AG09309 (cell line): Measurements from ENCODE around the gene CAMK1G.
A peak's percentile ranks its signal among the peaks of the same experiment; 100 is the strongest.

Source experiments
- DNase-seq: peaks from one replicate; pipeline ENCODE4 v3.0.0-alpha.2; 2010; ENCODE audit warnings: low read depth
- H3K4me3 ChIP-seq: 2 replicates; pipeline ENCODE4 v1.5.1; 2011; ENCODE audit warnings: mild to moderate bottlenecking, low read depth, low read length, moderate library complexity; ENCODE audit not compliant: control insufficient read depth
- TF ChIP-seq, protein P1 (sequence below): IDR thresholded peaks from 2 replicates; pipeline ENCODE4 v1.5.1; 2011; ENCODE audit warnings: mild to moderate bottlenecking, low read depth, low read length, inconsistent platforms; ENCODE audit not compliant: insufficient read depth, control insufficient read depth; ENCODE audit errors: missing control alignments

Gene CAMK1G

GRCh38 chr1:209617755-209618154 is 34.2 kb downstream of the CAMK1G start:
- H3K4me3 ChIP-seq: no peak overlapping the region
- TF ChIP-seq, protein P1, sequence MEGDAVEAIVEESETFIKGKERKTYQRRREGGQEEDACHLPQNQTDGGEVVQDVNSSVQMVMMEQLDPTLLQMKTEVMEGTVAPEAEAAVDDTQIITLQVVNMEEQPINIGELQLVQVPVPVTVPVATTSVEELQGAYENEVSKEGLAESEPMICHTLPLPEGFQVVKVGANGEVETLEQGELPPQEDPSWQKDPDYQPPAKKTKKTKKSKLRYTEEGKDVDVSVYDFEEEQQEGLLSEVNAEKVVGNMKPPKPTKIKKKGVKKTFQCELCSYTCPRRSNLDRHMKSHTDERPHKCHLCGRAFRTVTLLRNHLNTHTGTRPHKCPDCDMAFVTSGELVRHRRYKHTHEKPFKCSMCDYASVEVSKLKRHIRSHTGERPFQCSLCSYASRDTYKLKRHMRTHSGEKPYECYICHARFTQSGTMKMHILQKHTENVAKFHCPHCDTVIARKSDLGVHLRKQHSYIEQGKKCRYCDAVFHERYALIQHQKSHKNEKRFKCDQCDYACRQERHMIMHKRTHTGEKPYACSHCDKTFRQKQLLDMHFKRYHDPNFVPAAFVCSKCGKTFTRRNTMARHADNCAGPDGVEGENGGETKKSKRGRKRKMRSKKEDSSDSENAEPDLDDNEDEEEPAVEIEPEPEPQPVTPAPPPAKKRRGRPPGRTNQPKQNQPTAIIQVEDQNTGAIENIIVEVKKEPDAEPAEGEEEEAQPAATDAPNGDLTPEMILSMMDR: no peak
- no peak for DNase-seq

DNA sequence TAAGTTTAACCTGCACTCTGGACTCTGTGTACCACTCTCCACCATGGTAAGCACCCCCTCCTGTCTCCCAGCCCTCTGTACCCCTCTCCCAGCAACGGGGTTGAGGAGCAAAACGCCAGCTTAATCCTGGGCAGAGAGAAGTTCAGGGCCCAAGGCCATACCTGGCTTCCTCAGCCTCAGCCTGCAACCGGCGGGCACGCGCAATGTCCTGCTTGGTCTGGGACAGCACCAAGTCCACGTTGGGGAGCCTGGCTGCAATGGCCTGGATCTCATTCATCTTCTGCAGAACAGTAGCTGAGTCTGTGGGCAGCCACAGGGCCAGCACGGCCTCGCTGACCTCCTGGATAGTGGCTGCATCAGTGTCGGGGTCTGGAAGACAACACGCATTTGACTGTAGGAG is 34.8 kb downstream of the CAMK1G start:
- no peak for DNase-seq
- TF ChIP-seq, protein P1: no peak

DNA sequence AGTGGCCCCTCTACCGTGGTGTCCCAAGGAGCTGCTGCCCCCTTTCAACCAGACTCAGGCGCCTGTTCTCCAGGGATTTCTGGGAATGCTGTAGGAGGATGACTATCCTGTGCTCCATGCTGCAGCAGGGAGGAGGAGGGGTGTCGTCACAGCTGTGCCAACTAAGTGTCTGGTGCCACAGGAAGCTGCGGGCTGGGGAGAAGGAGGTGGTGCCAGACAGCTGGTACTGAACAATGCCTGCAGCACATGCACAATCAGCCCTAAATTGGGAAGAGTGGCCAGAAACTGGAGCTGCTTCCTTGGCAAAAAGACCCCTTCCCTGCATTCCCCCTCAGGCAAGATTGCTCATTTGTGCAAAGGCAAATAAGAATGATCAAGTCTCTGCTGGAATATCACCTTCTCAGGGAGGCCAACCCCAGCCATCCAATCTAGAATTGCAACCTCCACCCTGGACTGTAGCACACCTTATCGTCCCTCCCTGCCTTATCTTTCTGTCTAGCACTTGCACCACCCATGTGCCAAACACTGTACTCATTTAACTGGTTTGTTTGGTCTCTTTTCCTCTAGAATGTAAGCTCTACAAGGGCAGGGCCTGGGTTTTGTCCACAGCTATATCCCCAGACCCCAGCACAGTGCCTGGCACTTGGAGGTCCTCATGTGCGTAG is 35.4 kb downstream of the CAMK1G start:
- no peak overlapping the region for H3K4me3 ChIP-seq
- no peak for DNase-seq
- TF ChIP-seq, protein P1: no peak

More for the DNA sequence above, 34.8 kb downstream of the CAMK1G start:
- H3K4me3 ChIP-seq: no peak overlapping the region

GRCh38 chr1:209619696-209620486 is 36.4 kb downstream of the CAMK1G start:
- no peak for DNase-seq
- TF ChIP-seq, protein P1: no peak
- H3K4me3 ChIP-seq: no peak overlapping the region

- H3K4me3 ChIP-seq: no peak overlapping the region
- TF ChIP-seq, protein P1: no peak
- DNase-seq: peak; percentile 29
Measured at GRCh38 chr1:209620487-209620884, 37.0 kb downstream of the CAMK1G start.

DNA sequence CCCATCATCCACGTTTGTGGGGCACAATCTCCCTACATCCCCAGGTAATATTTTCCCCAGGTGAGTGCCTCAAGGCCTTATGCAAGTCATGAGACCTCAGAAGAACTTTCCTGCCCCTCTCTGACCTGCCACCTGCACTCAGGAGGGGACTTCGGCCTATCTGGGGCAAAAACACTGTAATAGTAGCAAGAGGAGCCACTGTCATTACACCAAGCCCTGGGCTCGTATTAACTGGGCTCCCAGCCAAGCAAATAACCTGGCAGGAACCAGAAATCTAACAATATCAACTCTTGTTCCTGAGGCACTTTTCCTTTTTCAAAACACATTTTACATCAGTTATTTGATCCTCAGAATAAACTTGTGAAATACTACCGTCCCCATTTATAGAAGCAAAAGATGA is 37.8 kb downstream of the CAMK1G start:
- H3K4me3 ChIP-seq: no peak overlapping the region
- DNase-seq: no peak
- TF ChIP-seq, protein P1: no peak
